Liver (tissue), 3 donors: ENCODE data around the gene ADCK1.

Experiments used
- EGR1 ChIP-seq, 2 donors: IDR thresholded peaks; 2 replicates each; pipeline ENCODE4 v1.6.1; 2016 to 2018; ENCODE audit warnings: antibody characterized with exemption in 2 of 2, low read depth in 2 of 2
- FOXA1 ChIP-seq: IDR thresholded peaks from 2 replicates; pipeline ENCODE4 v1.6.1; 2016; ENCODE audit warnings: antibody characterized with exemption
- FOXA2 ChIP-seq: IDR thresholded peaks from 2 replicates; pipeline ENCODE4 v1.6.1; 2016; ENCODE audit warnings: antibody characterized with exemption
- GABPA ChIP-seq, 2 donors: IDR thresholded peaks in 1 of 2; conservative IDR thresholded peaks in 1 of 2; 2 replicates each; pipeline ENCODE4 v1.6.1; 2016; ENCODE audit warnings: antibody characterized with exemption in 2 of 2, mild to moderate bottlenecking in 1 of 2, moderate library complexity in 1 of 2
- JUND ChIP-seq, 2 donors: IDR thresholded peaks; 2 replicates each; pipeline ENCODE4 v1.6.1; 2016; ENCODE audit warnings: antibody characterized with exemption in 2 of 2
- SP1 ChIP-seq: IDR thresholded peaks from 2 replicates; pipeline ENCODE4 v1.6.1; 2018; ENCODE audit warnings: antibody characterized with exemption, mild to moderate bottlenecking
- TAF1 ChIP-seq: conservative IDR thresholded peaks from 2 replicates; pipeline ENCODE4 v1.6.1; 2016; ENCODE audit warnings: antibody characterized with exemption, mild to moderate bottlenecking
- YY1 ChIP-seq: IDR thresholded peaks from 2 replicates; pipeline ENCODE4 v1.6.1; 2016; ENCODE audit warnings: antibody characterized with exemption, mild to moderate bottlenecking
- TF ChIP-seq, protein P1 (sequence below): fragments of 150-350 bp; IDR thresholded peaks from 2 replicates; pipeline ENCODE4 v1.5.1; 2017; ENCODE audit warnings: improper control_type of control experiment, low read depth, low read length; ENCODE audit not compliant: missing input control
- TF ChIP-seq, protein P2 (sequence below): IDR thresholded peaks from 2 replicates; pipeline ENCODE4 v1.6.1; 2016; ENCODE audit warnings: antibody characterized with exemption
- TF ChIP-seq, protein P3 (sequence below): IDR thresholded peaks from 2 replicates; pipeline ENCODE4 v1.6.1; 2016; ENCODE audit warnings: antibody characterized with exemption
- TF ChIP-seq, protein P4 (sequence below): IDR thresholded peaks from 2 replicates; pipeline ENCODE4 v1.6.1; 2016; ENCODE audit warnings: antibody characterized with exemption, mild to moderate bottlenecking
- TF ChIP-seq, protein P5 (sequence below): IDR thresholded peaks from 2 replicates; pipeline ENCODE4 v1.6.1; 2016; ENCODE audit warnings: antibody characterized with exemption
- donor health status: healthy.
- donor health status: healthy.

DNA sequence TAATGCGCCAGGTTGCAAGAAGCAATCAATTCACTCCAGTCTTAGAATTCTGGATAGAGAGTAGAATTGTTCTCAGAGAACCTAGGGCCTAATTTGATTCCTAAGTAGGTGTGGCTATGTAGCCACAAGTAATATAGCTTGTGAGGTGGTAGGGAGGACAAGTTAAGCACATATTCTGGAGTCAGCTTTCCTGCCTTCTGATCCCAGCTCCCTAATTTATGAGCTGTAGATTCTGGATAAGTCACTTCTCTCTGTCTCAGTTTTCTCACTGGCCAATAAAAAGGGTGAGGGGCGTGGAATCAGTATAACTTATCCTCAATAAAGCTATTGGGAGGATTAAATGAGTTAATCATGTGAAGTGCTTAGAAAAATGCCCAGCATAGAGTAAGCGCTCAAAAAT lies 35.9 kb upstream of the ADCK1 start:
- TF ChIP-seq TAF1 (no peak), YY1 (no peak), EGR1 (IDR thresholded peaks at IDR 0.05; ENCODE audit: low read depth in 2 of 2) (no peak), GABPA (IDR thresholded peaks at IDR 0.05 in 1 of 2, conservative IDR thresholded peaks at IDR 0.05 in 1 of 2) (no peak), JUND (IDR thresholded peaks at IDR 0.05) (no peak), SP1 (no peak), FOXA1 (no peak), FOXA2 (no peak)
- TF ChIP-seq, protein P1, sequence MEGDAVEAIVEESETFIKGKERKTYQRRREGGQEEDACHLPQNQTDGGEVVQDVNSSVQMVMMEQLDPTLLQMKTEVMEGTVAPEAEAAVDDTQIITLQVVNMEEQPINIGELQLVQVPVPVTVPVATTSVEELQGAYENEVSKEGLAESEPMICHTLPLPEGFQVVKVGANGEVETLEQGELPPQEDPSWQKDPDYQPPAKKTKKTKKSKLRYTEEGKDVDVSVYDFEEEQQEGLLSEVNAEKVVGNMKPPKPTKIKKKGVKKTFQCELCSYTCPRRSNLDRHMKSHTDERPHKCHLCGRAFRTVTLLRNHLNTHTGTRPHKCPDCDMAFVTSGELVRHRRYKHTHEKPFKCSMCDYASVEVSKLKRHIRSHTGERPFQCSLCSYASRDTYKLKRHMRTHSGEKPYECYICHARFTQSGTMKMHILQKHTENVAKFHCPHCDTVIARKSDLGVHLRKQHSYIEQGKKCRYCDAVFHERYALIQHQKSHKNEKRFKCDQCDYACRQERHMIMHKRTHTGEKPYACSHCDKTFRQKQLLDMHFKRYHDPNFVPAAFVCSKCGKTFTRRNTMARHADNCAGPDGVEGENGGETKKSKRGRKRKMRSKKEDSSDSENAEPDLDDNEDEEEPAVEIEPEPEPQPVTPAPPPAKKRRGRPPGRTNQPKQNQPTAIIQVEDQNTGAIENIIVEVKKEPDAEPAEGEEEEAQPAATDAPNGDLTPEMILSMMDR, result no peak
- TF ChIP-seq, protein P2, sequence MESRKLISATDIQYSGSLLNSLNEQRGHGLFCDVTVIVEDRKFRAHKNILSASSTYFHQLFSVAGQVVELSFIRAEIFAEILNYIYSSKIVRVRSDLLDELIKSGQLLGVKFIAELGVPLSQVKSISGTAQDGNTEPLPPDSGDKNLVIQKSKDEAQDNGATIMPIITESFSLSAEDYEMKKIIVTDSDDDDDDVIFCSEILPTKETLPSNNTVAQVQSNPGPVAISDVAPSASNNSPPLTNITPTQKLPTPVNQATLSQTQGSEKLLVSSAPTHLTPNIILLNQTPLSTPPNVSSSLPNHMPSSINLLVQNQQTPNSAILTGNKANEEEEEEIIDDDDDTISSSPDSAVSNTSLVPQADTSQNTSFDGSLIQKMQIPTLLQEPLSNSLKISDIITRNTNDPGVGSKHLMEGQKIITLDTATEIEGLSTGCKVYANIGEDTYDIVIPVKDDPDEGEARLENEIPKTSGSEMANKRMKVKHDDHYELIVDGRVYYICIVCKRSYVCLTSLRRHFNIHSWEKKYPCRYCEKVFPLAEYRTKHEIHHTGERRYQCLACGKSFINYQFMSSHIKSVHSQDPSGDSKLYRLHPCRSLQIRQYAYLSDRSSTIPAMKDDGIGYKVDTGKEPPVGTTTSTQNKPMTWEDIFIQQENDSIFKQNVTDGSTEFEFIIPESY, result no peak
- TF ChIP-seq, protein P3, sequence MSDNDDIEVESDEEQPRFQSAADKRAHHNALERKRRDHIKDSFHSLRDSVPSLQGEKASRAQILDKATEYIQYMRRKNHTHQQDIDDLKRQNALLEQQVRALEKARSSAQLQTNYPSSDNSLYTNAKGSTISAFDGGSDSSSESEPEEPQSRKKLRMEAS, result no peak
- TF ChIP-seq, protein P4, sequence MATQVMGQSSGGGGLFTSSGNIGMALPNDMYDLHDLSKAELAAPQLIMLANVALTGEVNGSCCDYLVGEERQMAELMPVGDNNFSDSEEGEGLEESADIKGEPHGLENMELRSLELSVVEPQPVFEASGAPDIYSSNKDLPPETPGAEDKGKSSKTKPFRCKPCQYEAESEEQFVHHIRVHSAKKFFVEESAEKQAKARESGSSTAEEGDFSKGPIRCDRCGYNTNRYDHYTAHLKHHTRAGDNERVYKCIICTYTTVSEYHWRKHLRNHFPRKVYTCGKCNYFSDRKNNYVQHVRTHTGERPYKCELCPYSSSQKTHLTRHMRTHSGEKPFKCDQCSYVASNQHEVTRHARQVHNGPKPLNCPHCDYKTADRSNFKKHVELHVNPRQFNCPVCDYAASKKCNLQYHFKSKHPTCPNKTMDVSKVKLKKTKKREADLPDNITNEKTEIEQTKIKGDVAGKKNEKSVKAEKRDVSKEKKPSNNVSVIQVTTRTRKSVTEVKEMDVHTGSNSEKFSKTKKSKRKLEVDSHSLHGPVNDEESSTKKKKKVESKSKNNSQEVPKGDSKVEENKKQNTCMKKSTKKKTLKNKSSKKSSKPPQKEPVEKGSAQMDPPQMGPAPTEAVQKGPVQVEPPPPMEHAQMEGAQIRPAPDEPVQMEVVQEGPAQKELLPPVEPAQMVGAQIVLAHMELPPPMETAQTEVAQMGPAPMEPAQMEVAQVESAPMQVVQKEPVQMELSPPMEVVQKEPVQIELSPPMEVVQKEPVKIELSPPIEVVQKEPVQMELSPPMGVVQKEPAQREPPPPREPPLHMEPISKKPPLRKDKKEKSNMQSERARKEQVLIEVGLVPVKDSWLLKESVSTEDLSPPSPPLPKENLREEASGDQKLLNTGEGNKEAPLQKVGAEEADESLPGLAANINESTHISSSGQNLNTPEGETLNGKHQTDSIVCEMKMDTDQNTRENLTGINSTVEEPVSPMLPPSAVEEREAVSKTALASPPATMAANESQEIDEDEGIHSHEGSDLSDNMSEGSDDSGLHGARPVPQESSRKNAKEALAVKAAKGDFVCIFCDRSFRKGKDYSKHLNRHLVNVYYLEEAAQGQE, result no peak
- TF ChIP-seq, protein P5, sequence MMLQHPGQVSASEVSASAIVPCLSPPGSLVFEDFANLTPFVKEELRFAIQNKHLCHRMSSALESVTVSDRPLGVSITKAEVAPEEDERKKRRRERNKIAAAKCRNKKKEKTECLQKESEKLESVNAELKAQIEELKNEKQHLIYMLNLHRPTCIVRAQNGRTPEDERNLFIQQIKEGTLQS, result no peak
